Activated CD4-positive, CD25-positive, alpha-beta regulatory T cell treated with anti-CD3 and anti-CD28 coated beads, Interleukin-2, amount 50 U/mL, for 24 hours (primary cell): ENCODE measurements around the gene ADAM23.

Experiments used
- ATAC-seq, 2 donors: fragments of 150-1000 bp; cut with Tn5 transposase; one replicate each; pipeline ENCODE4 v1.10.0; 2021; ENCODE audit warnings: mild to moderate bottlenecking in 1 of 2, moderate library complexity in 1 of 2

The ADAM23 gene

DNA sequence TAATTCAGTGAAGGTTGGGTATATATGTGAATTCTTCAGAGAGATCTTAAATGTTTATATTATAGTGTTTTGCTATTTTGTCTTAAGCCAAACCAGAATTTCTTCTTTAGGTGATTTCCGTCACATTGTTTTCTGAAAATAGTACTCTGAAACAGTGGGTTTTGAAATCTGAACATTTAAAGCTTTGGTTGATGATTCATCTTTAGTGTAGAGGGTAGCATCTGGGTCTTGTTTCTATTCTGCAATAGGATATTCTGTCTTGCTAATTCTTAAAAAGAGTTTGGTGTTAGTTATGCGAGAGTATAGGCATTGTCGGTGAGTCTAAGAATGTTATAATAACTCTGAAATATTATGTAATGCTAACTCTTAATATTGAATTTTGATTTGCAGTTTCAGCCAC lies 129.4 kb downstream of the ADAM23 start:
- ATAC-seq = no peak

DNA sequence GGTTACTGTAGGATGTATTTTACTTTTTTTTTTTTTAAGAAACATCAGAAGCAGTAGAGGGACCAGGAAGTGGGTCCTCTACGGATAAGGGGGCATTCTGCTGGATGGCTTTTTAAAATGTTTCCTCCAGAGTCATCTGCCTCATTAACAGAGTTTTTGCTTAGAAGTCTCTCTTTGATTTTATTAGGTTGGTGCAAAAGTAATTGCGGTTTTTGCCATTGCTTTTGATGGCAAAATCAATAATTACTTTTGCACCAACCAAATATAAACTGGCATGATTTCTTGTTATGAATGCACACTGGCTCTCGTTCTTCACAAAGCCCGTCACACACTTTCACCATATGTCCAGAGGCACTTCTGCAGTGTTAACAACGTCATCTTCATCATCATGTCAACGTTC lies 130.5 kb downstream of the ADAM23 start:
- ATAC-seq = no peak

DNA sequence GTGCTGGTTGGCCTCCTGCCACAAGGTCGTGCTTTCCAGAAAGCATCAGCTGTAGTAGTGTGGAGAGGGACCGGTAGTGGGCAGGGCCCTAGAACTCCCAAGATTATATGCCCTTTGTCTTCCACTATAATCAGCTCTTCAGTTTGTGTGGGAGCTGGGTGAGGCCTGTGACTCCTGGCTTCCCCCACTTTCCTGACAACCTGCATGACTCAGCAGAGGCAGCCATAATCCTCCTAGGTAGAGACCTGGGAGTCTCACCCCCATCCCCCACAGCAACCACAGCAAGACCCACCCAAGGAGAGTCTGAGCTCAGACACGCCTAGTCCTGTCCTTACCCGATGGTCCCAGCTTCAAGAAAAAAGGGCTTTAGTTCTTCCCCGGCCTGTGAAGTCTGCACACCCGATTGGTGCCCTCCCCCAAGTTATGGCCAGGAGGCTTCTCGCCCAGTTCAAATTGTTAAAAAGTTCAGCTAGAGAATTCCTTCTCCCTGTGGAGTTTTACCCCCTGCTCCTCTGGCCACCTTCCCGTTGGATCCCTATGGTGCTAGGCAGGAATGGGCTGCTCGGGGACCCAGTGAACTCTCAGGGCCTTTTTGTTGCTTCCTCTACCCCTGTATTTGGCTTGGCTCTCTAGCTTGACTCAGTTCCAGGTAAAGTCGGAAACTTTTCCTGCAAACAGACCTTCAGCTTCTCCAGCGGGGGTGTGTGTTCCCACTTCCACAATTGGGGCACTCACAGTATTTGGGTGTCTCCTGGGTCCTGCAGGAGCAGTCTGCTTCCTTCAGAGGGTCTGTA lies 141.2 kb downstream of the ADAM23 start:
- no peak for ATAC-seq

DNA sequence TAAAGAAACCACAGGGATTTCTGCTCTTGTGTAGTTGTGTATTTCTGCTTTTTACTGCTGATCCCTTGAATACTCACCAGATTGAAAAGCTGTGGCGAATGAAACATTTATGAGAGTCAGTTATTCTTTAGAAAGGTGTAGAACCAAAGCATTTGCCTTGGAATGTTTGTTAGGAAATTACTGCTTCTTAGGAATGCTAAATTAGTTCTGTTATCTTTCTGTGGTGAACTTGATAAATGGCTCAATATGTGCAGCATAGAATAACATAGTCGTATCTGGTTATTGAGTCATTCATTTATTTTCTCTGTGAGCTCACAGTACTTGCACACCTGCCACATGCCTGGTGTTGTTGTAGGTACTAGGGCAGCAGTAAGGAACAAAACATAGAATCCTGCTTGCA lies 142.0 kb downstream of the ADAM23 start:
- ATAC-seq = no peak

DNA sequence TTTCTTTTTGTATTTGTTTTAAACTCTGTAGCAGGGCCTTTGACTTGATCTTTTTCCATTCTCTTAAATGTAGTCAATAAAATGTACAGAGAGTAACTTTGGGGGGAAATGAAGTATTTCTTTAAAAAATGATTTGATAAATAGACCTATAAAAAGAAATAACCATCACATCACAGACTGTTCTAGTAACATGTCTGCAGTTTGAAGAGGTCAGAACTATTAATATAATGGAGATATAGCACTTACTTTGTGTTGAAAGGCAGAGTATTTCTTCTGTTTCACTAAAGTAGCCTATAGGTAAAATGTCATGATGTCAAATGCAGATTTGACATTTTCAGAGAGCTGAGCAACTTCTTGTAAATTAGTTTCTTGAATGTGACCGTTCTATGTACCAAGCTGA lies 143.3 kb downstream of the ADAM23 start:
- no peak for ATAC-seq

DNA sequence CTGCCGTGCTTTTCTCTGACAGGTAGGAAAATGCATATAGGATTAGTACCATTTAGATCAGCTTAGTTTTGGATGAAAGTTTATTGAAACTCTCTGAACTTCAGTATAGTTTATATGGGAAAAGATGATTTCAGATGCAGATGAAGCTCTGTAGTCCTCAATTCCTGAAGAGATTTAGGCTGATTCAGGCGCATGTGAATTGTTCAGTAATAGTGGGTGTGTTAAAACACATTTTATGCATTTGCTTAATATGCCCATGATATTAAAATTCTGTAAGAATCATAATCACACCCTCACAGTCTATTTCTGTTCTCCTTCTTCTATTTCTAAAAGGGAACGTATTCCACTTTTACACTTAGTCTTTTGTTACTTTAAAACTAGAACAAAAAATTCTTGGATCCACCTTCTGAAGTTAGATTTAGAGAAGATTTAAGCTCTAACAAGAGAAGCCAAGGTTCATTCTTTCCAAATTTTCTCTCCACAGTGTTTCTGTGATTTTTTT lies 154.4 kb downstream of the ADAM23 start:
- ATAC-seq = no peak

DNA sequence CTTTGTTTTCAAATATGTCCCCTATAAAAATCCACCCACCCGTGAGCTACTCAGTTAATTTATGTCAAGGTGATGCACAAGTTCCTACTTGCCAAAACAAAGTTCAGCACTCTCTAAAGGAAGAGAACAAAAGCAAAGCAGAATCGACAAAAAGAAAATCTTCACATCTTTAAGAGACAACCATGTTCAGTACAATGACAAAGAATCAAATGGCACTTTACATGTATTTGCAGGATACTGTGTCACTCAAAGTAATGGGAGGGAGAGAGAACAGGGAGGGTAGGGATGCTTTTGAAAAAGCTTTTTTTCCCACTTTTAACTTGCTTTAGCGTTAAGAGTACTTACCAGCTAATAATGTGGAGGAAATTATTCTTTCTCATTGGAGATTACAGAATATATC lies 159.9 kb downstream of the ADAM23 start:
- ATAC-seq = no peak

DNA sequence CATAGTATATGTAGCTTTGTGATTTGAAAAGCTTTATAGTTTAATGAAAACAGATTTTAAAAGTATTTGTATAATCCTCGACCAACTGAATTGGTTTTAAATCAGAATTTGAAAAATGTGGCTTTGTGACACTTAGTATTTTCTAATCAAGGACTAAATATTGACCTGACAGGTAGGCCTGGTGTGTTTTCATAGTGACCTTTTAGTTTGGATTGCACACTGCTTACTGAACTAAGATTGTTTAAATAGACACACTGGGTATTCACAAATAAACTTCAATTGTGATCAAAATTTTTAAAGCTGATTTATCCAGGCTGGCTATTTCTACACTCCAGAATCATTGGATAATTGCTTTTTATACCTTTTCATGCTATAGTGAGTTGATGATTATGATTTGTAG lies 167.1 kb downstream of the ADAM23 start:
- no peak for ATAC-seq

DNA sequence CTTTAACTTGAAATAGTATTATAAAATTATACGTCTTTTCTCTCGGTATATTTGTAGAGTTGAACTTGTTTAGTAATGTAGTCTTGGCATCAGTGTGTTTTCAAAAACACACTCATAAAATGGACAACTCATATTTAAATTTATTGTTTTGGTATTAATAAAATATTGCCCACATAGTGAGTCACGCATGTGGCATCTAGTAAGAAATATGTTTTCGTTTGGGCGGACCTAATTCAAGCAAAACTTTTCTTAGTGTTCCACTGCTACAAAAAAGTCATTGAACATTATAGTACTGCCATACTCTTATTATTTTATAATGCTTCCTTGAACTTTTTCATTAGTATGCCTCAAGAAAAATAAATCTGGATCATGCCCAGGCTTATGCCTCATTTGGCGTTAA lies 167.9 kb downstream of the ADAM23 start:
- no peak for ATAC-seq

DNA sequence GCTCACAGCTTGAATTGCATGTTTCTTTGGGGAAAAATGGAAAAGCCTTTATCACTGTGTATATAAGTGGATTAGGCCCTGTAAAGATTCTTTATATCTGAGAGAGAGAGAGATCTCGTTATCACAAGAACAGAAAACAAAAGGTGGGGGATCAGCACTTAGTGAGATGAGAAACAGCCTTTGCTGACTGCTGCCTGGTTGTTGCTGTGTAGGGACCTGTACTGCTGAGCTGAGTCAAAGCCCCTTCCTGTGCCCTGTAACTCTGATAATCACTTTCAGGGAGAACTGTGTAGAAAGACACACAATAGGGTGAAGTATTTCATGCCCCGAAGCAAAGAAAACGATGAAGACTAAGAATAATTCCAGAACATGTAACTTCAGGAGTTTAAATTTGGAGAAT lies 168.4 kb downstream of the ADAM23 start:
- ATAC-seq = no peak

DNA sequence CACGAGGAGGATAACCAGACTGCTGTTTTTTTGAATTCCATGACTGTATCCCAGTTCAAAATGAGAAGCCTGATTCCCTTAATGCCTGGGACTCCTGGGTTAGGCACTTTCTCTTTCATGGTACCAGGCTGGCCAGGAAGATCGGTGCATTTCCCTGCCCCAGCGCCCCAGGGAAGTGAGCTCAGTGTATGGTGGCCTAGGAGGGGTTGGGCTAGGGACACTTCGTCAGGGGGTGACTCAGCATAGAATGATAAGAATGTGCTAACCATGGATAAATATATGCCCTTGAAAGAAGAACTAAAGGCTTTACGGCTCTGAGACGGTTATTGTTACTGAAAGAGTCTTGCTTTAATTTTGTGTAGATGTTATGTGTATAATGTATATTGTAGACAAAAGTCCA lies 171.5 kb downstream of the ADAM23 start:
- ATAC-seq = no peak

DNA sequence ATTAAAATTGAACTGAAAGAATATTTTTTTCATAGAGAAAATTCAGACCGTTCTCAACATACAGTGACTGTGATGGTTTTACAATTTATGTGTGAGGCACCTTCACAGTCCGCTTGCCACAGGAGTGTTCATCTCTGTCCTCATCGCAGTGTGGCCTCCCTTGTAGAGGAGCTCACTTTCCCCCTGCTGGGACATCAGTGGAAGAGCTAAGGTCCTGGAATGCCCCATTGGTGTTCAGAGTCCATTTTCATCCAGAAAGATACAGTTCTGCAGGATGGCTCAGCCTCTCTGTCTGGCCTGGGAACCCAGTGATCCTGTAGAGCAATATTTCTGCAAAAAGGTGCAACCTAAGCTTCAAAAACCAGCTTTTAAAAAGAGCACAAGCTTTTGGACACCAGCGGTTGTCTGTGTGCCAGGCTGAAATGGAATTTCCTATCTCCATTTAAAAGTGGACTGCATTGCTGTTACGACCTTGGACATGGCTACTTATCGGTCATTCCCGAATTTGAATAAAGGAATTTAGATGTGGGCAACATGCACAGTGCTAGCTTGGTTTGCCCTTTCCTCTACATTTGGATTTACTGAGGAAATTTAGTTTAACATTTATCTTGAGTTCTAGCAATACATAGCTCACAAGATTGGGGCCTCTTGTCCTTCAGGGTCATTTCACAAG lies 172.2 kb downstream of the ADAM23 start:
- no peak for ATAC-seq

DNA sequence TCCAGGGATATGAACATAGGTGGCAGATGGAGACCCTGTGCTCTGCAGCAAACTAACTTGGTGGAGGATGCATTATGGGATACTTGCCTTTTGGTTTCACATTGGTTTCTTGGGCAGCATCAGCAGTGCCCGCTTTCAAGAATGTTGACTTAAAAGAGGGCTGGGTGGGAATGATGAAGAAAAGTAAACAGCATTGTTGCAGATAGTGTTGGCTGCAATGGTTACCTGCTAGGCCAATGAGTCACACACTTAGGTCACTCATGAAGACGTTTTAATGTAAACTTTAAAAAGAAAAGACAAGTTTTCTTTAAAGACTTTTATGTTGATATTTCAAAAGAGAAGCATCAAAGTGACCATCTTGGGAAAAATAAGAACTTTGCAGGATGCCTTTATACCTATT lies 172.8 kb downstream of the ADAM23 start:
- ATAC-seq = no peak

DNA sequence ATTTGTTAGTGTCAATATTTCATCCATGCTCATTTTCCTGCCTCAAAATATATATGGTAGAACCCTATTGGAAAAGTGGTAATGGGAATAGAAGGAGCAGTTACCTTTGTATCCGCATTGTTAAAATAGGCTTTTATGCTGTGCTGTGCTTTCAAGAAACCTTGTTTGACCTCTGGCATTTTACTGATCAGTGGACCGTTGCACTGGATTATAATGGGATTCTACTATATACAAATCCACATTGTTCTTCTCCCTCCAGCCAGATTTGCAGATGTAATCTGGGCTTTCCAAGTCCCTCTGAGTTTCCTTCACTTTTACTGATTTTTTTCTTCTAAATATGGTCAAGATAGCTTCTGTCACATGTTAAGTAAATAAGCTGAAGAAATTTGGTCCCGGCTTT lies 175.7 kb downstream of the ADAM23 start:
- ATAC-seq = no peak

DNA sequence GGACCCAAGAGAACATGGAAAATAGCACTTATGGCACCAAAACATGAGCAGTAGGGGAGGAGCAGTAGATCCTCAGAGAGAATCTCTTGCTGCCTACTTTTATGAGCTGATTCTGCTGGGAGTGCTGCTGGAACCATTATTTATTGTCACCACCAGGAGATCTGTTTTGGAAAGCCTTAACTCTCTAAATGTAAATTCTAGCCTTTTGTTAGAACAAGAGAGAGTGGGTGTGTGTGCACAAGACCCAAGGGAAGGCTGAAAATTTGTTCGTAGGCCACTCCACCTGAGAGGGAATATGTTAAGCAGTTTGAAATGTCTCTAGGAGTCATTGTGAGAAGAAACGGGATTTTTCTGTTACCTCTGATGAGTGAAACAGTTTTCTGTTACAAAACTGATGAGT lies 182.8 kb downstream of the ADAM23 start:
- no peak for ATAC-seq

DNA sequence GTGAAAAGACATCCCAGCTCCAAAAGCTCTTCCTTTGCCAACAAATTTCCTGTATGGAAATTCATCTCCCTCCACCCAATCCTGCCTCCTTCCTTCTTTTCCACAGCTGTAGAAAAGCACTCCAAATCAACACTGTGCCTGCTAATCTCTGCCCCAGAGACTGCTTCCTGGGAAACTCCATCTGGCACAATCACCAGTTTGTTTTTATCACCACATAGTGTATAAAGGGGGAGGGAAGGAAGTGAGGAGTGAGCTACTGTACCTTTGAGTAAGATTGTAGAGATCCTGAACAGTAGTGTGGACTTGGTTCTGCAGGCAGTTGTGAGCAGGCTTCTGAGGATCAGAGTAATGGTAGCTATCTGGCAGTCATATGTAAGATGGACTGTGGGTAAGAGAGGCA lies 184.3 kb downstream of the ADAM23 start:
- no peak for ATAC-seq

DNA sequence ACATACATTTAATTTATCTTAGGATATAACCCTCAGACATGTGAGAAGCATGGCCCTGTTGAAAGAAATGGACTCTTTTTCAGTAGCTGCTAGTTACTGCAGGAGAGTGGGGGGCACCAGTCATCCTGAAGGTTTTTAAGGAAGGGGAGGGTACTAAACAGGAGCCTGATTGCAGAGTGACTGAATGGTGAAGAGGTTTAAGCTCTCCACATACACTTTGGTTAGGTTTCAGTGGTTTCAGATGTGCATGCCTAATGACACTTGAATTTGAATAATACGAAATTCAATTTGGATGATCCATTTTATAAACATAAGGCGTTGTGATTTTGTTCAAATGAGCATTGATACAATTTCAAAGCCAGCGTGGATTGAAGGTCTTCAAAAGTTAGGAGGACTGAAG lies 188.0 kb downstream of the ADAM23 start:
- no peak for ATAC-seq

DNA sequence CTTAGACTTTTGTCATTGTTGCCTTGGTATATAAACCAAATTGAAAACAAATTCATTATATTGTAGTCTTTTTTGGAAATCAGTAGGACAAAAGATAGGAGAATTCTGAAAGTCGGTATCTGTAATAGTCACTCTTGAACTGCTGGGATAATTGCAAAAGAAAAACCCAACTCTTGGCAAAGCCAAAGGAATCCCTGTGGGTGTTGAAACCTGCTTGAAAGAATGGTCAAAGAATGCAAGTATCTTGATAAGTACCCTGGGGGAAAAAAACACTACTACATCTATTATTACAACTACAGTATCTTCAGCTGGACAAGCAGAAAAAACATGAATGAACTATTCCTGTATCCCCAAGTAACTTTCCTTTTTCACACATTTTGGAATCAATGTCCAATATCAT lies 191.7 kb downstream of the ADAM23 start:
- ATAC-seq = no peak

DNA sequence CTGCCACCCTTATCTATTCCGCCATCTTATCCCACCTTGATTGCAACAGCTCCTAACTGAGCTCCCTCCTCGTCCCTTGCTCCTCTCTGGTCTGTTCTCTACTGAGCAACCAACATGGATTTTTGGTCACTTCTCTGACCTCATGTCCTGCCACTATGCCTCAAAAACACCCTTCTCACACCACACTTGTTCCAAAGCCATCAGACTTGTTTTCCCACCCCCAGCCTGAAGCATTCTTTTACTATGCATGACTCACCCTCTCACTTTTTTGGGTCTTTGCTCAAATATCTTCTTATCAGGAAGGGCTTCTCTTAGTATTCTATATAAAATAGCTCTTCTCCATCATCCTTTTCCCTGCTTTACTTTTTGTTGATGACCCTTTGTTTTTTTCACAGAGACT lies 196.3 kb downstream of the ADAM23 start:
- ATAC-seq = no peak

DNA sequence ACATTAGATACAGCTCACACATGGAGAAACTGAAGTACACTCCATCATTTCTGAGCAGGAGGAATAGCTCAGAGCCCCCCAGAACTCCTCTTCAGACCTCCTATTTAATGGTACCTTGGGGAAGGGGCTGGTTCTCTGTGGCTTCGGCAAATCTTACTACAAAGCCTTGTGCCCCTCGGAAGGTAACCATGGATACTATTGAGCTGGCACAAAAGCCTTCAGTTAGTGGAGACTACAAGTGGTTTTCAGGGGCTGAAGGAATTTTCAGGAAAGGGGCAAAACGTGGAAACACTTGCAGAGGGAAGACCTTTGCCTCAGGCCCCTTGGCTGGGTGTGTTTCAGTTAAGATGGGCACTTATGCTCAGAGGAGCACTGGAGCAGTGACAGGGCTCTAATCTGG lies 197.9 kb downstream of the ADAM23 start:
- ATAC-seq = no peak

DNA sequence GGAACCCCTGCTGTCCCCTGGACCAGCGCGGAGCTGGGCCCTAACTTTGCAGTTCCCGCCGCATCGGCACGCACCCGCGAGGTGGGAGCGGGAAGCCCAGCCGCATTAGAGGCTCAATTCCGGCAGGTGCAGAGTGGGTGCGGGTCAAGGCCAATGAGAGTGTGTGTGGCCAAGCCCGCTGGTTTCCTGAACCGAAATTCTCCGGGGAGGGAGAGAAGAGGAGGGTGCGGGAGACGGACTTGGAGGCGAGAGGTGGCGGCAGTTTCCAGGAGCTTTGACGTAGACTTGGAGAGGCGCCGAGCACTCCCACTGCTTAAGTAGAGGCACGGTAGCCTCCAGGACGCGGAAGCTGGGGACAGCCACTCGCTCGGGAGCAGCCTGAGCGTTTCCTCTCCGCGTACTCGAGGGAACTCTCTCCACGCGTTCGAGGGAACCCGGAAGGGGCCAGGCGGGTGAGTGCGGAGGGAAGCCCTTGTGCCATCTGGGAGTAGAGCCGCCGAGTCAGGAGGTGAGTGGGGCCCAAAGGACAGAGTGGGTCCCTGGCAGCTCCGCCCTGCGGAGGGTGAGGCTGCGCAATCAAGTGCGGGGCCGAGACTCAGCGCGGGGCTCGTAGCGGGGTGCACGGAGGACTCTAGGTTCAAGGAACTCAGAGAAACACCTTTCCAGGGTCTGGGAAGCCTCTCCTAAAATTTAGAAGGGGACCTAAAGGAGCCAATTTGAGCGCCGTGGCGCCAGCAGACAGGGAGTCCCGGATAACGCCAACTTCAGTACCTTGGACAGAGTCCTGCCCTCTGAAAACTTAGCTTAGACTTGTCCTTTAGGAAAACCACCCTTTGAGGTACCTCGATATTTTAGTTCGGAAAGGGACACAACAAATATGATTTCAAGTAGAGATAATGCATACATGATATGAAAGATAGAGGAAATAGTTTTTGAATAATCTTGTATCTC lies 199.0 kb downstream of the ADAM23 start, which contains the start of gene FAM237A:
FAM237A (plus strand) TSS at position 413 of the 951 bp plus-strand sequence. CDS start 1,750 bp downstream, outside the sequence.
- ATAC-seq = no peak

DNA sequence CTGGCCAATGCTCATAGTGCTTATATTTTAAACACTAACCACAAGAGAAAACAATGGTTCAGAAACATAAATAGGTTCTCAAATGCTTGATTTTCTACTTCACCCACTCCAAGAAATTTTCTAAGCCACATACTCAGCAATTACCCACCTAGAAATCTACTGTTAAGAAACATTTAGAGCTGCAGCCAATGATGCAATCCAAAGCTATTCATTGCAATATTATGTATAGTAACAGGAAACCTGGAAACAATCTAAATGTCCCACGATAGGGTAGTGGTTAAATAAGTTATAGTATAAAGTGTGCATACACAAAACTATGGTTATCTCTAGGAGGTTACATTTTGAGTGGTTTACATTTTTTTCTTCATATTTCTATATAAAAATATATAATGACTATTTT lies 204.7 kb downstream of the ADAM23 start:
- ATAC-seq = no peak

DNA sequence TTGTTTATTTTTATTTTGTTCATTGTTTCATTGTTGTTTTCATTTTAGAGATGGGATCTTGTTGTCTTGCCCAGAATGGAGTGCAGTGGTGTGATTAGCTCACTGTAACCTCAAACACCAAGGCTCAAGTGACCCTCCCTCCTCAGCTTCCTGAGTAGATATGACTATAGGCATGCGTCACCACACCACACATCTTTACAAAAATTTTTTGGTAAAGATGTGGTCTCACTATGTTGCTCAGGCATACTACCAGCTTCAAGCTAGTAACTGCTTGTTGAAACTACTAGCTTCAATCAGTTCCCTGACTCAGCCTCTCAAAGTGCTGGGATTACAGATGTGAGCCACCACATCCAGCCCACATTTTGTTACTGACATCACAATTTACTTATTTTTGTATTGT lies 213.8 kb downstream of the ADAM23 start:
- ATAC-seq = no peak
